K562 (cell line): ENCODE results near the gene MCC. TPM values are rescaled to one million over a fixed set of nuclear protein-coding genes. Genes with fewer than 3 reads are reported as not detected.
A peak's percentile ranks its signal among the peaks of the same experiment; 100 is the strongest.

ENCODE experiments used
- CBFA2T3 ChIP-seq: fragments of 450-650 bp; IDR thresholded peaks from 2 replicates; pipeline ENCODE4 v1.6.1; 2017
- CCNT2 ChIP-seq: IDR thresholded peaks from 2 replicates; pipeline ENCODE4 v1.6.1; 2011; ENCODE audit warnings: borderline replicate concordance, low read depth, mild to moderate bottlenecking, moderate library complexity, mixed read lengths, low read length; ENCODE audit not compliant: insufficient read length; ENCODE audit errors: extremely low read depth
- CHCHD3 ChIP-seq: fragments of 250-450 bp; sonication (Bioruptor Pico); IDR thresholded peaks from 2 replicates; pipeline ENCODE4 v2.1.2; 2022; ENCODE audit warnings: mild to moderate bottlenecking
- DACH1 ChIP-seq: fragments of 450-650 bp; IDR thresholded peaks from 2 replicates; pipeline ENCODE4 v1.6.1; 2018; ENCODE audit not compliant: partially characterized antibody
- EZH2 ChIP-seq: IDR thresholded peaks from 2 replicates; pipeline ENCODE4 v1.6.1; 2012; ENCODE audit warnings: low read depth, mild to moderate bottlenecking, inconsistent platforms, low read length, borderline replicate concordance
- HDAC2 ChIP-seq: fragments of 450-650 bp; IDR thresholded peaks from 2 replicates; pipeline ENCODE4 v1.6.1; 2016; ENCODE audit warnings: mild to moderate bottlenecking
- HIVEP1 ChIP-seq: fragments of 250-450 bp; sonication (Bioruptor Pico); IDR thresholded peaks from 2 replicates; pipeline ENCODE4 v1.4.0; 2020; ENCODE audit warnings: mild to moderate bottlenecking
- HMBOX1 ChIP-seq: sonication (generic); IDR thresholded peaks from 2 replicates; pipeline ENCODE4 v1.6.1; 2016
- HNRNPH1 ChIP-seq: fragments of 200-400 bp; formaldehyde crosslinking; optimal IDR thresholded peaks from 2 replicates; pipeline ENCODE3; 2017; ENCODE audit warnings: low read depth, mild to moderate bottlenecking, low read length, moderate library complexity
- MXD1 ChIP-seq: fragments of 250-450 bp; sonication (Bioruptor Pico); IDR thresholded peaks from 2 replicates; pipeline ENCODE4 v1.8.0; 2021; ENCODE audit warnings: borderline replicate concordance, mild to moderate bottlenecking, moderate library complexity; ENCODE audit not compliant: poor library complexity, severe bottlenecking
- NELFE ChIP-seq: IDR thresholded peaks from 2 replicates; pipeline ENCODE4 v1.6.1; 2011; ENCODE audit warnings: mild to moderate bottlenecking; ENCODE audit not compliant: insufficient read depth, insufficient read length
- RNF2 ChIP-seq: sonication (generic); IDR thresholded peaks from 2 replicates; pipeline ENCODE4 v1.6.1; 2016
- SAFB2 ChIP-seq: fragments of 200-400 bp; formaldehyde crosslinking; IDR thresholded peaks from 2 replicates; pipeline ENCODE4 v1.6.1; 2018; ENCODE audit warnings: borderline replicate concordance, low read length, low read depth, moderate library complexity; ENCODE audit not compliant: severe bottlenecking
- SFPQ ChIP-seq: fragments of 200-400 bp; formaldehyde crosslinking; IDR thresholded peaks from 2 replicates; pipeline ENCODE4 v1.6.1; 2017; ENCODE audit warnings: mild to moderate bottlenecking, low read depth, low read length, moderate library complexity
- SNAPC5 ChIP-seq: fragments of 250-450 bp; sonication (Bioruptor Pico); IDR thresholded peaks from 2 replicates; pipeline ENCODE4 v1.8.0; 2021; ENCODE audit warnings: moderate library complexity, mild to moderate bottlenecking, inconsistent platforms
- TSHZ1 ChIP-seq: fragments of 250-450 bp; sonication (Bioruptor Pico); IDR thresholded peaks from 2 replicates; pipeline ENCODE4 v1.4.0; 2020; ENCODE audit warnings: mild to moderate bottlenecking, moderate library complexity
- ZKSCAN1 ChIP-seq: fragments of 150-350 bp; IDR thresholded peaks from 2 replicates; pipeline ENCODE4 v1.6.1; 2016; ENCODE audit warnings: low read depth, low read length
- ZNF197 ChIP-seq: fragments of 200-800 bp; sonication (Bioruptor generic); IDR thresholded peaks from 2 replicates; pipeline ENCODE4 v1.6.1; 2016; ENCODE audit warnings: low read depth, missing genetic modification characterization, missing compliant biosample characterization
- ZNF408 ChIP-seq: fragments of 250-450 bp; sonication (Bioruptor Pico); IDR thresholded peaks from 2 replicates; pipeline ENCODE4 v1.4.0; 2020; ENCODE audit warnings: low read depth, mild to moderate bottlenecking, moderate library complexity
- ZNF449 ChIP-seq: fragments of 250-450 bp; sonication (Bioruptor Pico); IDR thresholded peaks from 2 replicates; pipeline ENCODE4 v1.8.0; 2022; ENCODE audit warnings: moderate library complexity, mild to moderate bottlenecking, inconsistent platforms
- polyA plus RNA-seq, 8 experiments: library from polyadenylated mRNA; depleted of rRNA in 4 of 8; stranded (reverse) in 5 of 8; unstranded in 3 of 8; fragments of >200 nt; fragmentation: Nextera tagmentation in 2 of 8; fragmentation: Illumina TruSeq in 1 of 8; extraction: Ambion mirVana in 2 of 8; extraction: Trizol in 1 of 8; gene quantifications; 2 replicates each; pipeline versions ENCODE4 v1.2.1 to v1.2.3, GENCODE V29; 2011 to 2014; ENCODE audit warnings: inconsistent platforms in 1 of 8, missing spikeins in 1 of 8
- total RNA-seq, 7 experiments: library from RNA; depleted of rRNA in 6 of 7; stranded (reverse); fragments of >200 nt in 6 of 7; fragmentation: Illumina TruSeq in 2 of 7; extraction: Trizol in 2 of 7; gene quantifications; 2 replicates each; pipeline versions ENCODE4 v1.2.1 to v1.2.3, GENCODE V29; 2011 to 2021; ENCODE audit warnings: low replicate concordance in 1 of 7

The MCC gene
- total and polyA plus RNA-seq, 9 of the 15 experiments (the other 6 are each of a cell fraction or from before 2014, with no cell fraction given), result 0.04 to 0.24 (median 0.06) TPM; not detected in 1

- TF ChIP-seq HIVEP1 (CRISPR knock-in tag), result no peak
- TF ChIP-seq ZNF197 (CRISPR knock-in tag), result no peak
- no peak for TF ChIP-seq RNF2
- TF ChIP-seq ZKSCAN1, result peak; percentile 45; the same call in 1 of the 2 replicates
- no peak for TF ChIP-seq SFPQ
- TF ChIP-seq CHCHD3 (CRISPR knock-in tag), result no peak
- peak; percentile 96 for TF ChIP-seq CBFA2T3
- TF ChIP-seq EZH2, result no peak
- no peak for TF ChIP-seq SAFB2
- TF ChIP-seq CCNT2, result no peak
- TF ChIP-seq HNRNPH1, result no peak
- TF ChIP-seq HDAC2, result 0 out of 2 replicates have a peak, but pooled peaks have one; percentile 23
- no peak for TF ChIP-seq ZNF408 (CRISPR knock-in tag)
- TF ChIP-seq ZNF449 (CRISPR knock-in tag), result no peak
- TF ChIP-seq MXD1 (CRISPR knock-in tag), result no peak
- no peak for TF ChIP-seq TSHZ1 (CRISPR knock-in tag)
- no peak for TF ChIP-seq SNAPC5
- TF ChIP-seq DACH1, result no peak
- no peak for TF ChIP-seq NELFE
- TF ChIP-seq HMBOX1, result no peak
These were observed 14.0 kb downstream of the MCC start (continued) for GRCh38 chr5:113474100-113474728.
